NT2/D1 (cell line): Measurements from ENCODE around the gene HSD17B1.

ENCODE experiments used
- SUZ12 ChIP-seq: IDR thresholded peaks from 2 replicates; pipeline ENCODE4 v1.6.1; 2011; ENCODE audit not compliant: insufficient read length, insufficient read depth; ENCODE audit errors: extremely low read depth
- ZNF274 ChIP-seq: IDR thresholded peaks from 2 replicates; pipeline ENCODE4 v1.6.1; 2011; ENCODE audit warnings: mild to moderate bottlenecking, low read depth, low read length

DNA sequence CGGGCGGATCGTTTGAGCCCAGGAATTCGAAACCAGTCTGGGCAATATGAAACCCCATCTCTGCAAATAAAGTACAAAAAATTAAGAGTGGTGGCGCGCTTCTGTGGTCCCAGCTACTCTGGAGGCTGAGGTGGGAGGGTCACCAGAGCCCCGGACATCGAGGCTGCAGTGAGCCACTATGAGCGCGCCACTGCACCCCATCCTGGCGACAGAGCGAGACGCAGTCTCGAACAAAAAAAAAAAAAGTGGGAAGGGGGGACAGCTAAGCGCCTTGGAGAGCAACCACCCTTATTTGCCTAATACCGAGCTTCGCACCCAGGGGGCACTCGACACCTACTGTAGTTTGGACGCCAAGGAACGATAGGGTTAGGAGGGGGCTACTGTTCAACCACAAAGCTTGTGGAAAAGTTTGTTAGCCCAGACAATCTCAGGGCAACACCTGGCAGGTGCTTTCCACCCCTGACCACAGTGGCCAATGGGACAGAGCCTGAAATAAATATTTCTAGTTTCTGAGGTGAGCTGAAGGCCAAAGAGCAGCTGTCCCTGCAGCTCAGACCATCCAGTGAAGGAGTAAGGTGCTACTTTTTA, 25.7 kb downstream of the HSD17B1 start:
- TF ChIP-seq ZNF274 (no peak), SUZ12 (no peak)
